DND-41 (cell line): Measurements from ENCODE around the gene CHMP4B.

Experiments used
- CTCF ChIP-seq: IDR thresholded peaks from 2 replicates; pipeline ENCODE4 v1.5.1; 2012; ENCODE audit warnings: borderline replicate concordance, low read length, moderate library complexity, mild to moderate bottlenecking; ENCODE audit not compliant: poor library complexity, severe bottlenecking; ENCODE audit errors: extremely low read depth
- EZH2 ChIP-seq: IDR thresholded peaks from 3 replicates; pipeline ENCODE4 v1.6.1; 2012; ENCODE audit warnings: borderline replicate concordance, low read depth, mild to moderate bottlenecking, moderate library complexity, low read length, inconsistent platforms; ENCODE audit not compliant: severe bottlenecking

GRCh38 chr20:33899106-33899505 lies 88.0 kb downstream of the CHMP4B start:
- TF ChIP-seq EZH2 (no peak), CTCF (no peak)
